NCI-H2227 (cell line): ENCODE measurements around the gene CCDC136.

Experiments used
- DNase-seq: peaks from one replicate; lab custom pipeline; 2025; ENCODE audit not compliant: unreplicated experiment; lab: John Stamatoyannopoulos, UW

The CCDC136 gene

GRCh38 chr7:128804484-128804883 is 12.7 kb downstream of the CCDC136 start:
- no peak for DNase-seq

- DNase-seq: no peak
Measured at GRCh38 chr7:128805225-128805624, 13.5 kb downstream of the CCDC136 start.

GRCh38 chr7:128807191-128807590 is 15.4 kb downstream of the CCDC136 start:
- no peak for DNase-seq

GRCh38 chr7:128809363-128809762 is 17.6 kb downstream of the CCDC136 start:
- DNase-seq: no peak

GRCh38 chr7:128810473-128810872 is 18.7 kb downstream of the CCDC136 start:
- no peak for DNase-seq

GRCh38 chr7:128810997-128811396 is 19.2 kb downstream of the CCDC136 start:
- no peak for DNase-seq

GRCh38 chr7:128811631-128812430 is 20.1 kb downstream of the CCDC136 start:
- DNase-seq: no peak

GRCh38 chr7:128812514-128813168 is 20.9 kb downstream of the CCDC136 start:
- DNase-seq: no peak

- no peak for DNase-seq
Measured at GRCh38 chr7:128814499-128814898, 22.7 kb downstream of the CCDC136 start.

GRCh38 chr7:128815289-128815942 is 23.6 kb downstream of the CCDC136 start:
- no peak for DNase-seq

GRCh38 chr7:128818694-128819093 is 26.9 kb downstream of the CCDC136 start:
- no peak for DNase-seq

GRCh38 chr7:128821724-128822123 is 30.0 kb downstream of the CCDC136 start:
- DNase-seq: no peak

- DNase-seq: no peak
Measured at GRCh38 chr7:128826512-128826911, 34.7 kb downstream of the CCDC136 start.

- DNase-seq: no peak
Measured at GRCh38 chr7:128826916-128827247, 35.1 kb downstream of the CCDC136 start.

- no peak for DNase-seq
Measured at GRCh38 chr7:128827248-128827958, 35.6 kb downstream of the CCDC136 start.

- no peak for DNase-seq
Measured at GRCh38 chr7:128827971-128828711, 36.4 kb downstream of the CCDC136 start.

GRCh38 chr7:128829391-128830166 is 37.8 kb downstream of the CCDC136 start:
- DNase-seq: no peak

GRCh38 chr7:128830231-128831177 is 38.7 kb downstream of the CCDC136 start, which contains the start of gene FLNC:
Gene FLNC (plus strand): TSS chr7:128830406. CDS start chr7:128830638, 232 bp downstream.
- peak; percentile 58 for DNase-seq
